IMR-90 (cell line): ENCODE results near the gene ADCY5. TPM values are rescaled to one million over a fixed set of nuclear protein-coding genes. Genes with fewer than 3 reads are reported as not detected.

Experiments used
- ATAC-seq: fragments of 200-7000 bp; cut with Tn5 transposase; 2 replicates; pipeline ENCODE4 v1.9.1; 2020; ENCODE audit warnings: low read depth, mild to moderate bottlenecking, moderate library complexity
- BruUV-seq: library from RNA; stranded (reverse); fragments of 400-500 nt; replicated peaks from 2 replicates; lab custom pipeline; 2021; lab: Mats Ljungman, UMichigan
- CTCF ChIA-PET: fragments of 300-600 bp; formaldehyde crosslinking; extraction: SDS; loops from one replicate; lab custom pipeline; 2021; ENCODE audit warnings: antibody characterized with exemption; lab: Yijun Ruan, JAX
- POLR2A ChIA-PET: fragments of 300-600 bp; sonication (Branson Sonifier 250); formaldehyde crosslinking; loops from one replicate; lab custom pipeline; 2022; ENCODE audit warnings: antibody characterized with exemption; ENCODE audit not compliant: unreplicated experiment; lab: Charles Lee
- DNase-seq: peaks from one replicate; pipeline ENCODE4 v3.0.0; 2013
- H2AFZ ChIP-seq: replicated peaks from 2 replicates; pipeline ENCODE3; 2013; ENCODE audit warnings: low read length, mild to moderate bottlenecking; ENCODE audit not compliant: poor library complexity
- H2AK5ac ChIP-seq: 2 replicates; pipeline ENCODE4 v1.6.1; 2013; ENCODE audit warnings: low read depth, low read length, inconsistent platforms
- H2AK9ac ChIP-seq: replicated peaks from 2 replicates; pipeline ENCODE3; 2013; ENCODE audit warnings: mild to moderate bottlenecking, low read depth, low read length, moderate library complexity; ENCODE audit not compliant: poor library complexity
- H2BK120ac ChIP-seq: 2 replicates; pipeline ENCODE4 v1.6.1; 2013; ENCODE audit warnings: low read depth, low read length, inconsistent platforms
- H2BK15ac ChIP-seq: 3 replicates; pipeline ENCODE4 v1.6.1; 2013; ENCODE audit warnings: low read depth, low read length, inconsistent platforms
- H2BK20ac ChIP-seq: 2 replicates; pipeline ENCODE4 v1.6.1; 2013; ENCODE audit warnings: low read depth, mild to moderate bottlenecking, inconsistent platforms, low read length, moderate library complexity
- H2BK5ac ChIP-seq: 2 replicates; pipeline ENCODE4 v1.6.1; 2013; ENCODE audit warnings: mild to moderate bottlenecking, low read depth, low read length, inconsistent platforms; ENCODE audit not compliant: poor library complexity, severe bottlenecking
- H3K14ac ChIP-seq: replicated peaks from 2 replicates; pipeline ENCODE4 v1.6.1; 2013; ENCODE audit warnings: low read depth, low read length, inconsistent platforms
- H3K18ac ChIP-seq: 2 replicates; pipeline ENCODE4 v1.6.1; 2013; ENCODE audit warnings: low read depth, low read length, control low read depth
- H3K23ac ChIP-seq: 2 replicates; pipeline ENCODE4 v1.6.1; 2013; ENCODE audit warnings: low read depth, low read length, inconsistent platforms
- H3K27ac ChIP-seq: 2 replicates; pipeline ENCODE4 v1.5.1; 2013; ENCODE audit warnings: mild to moderate bottlenecking, control low read depth, low read length; ENCODE audit not compliant: insufficient read depth
- H3K27me3 ChIP-seq: 2 replicates; pipeline ENCODE4 v1.6.1; 2013; ENCODE audit warnings: low read length; ENCODE audit not compliant: control insufficient read depth, insufficient read depth
- H3K36me3 ChIP-seq: 2 replicates; pipeline ENCODE4 v1.6.1; 2013; ENCODE audit warnings: low read length, mixed read lengths; ENCODE audit not compliant: control insufficient read depth, insufficient read depth
- H3K4ac ChIP-seq: 2 replicates; pipeline ENCODE4 v1.6.1; 2013; ENCODE audit warnings: low read depth, low read length, inconsistent platforms
- H3K4me1 ChIP-seq: 2 replicates; pipeline ENCODE4 v1.6.1; 2013; ENCODE audit warnings: low read length, mixed read lengths; ENCODE audit not compliant: control insufficient read depth, insufficient read depth
- H3K4me2 ChIP-seq: 2 replicates; pipeline ENCODE4 v1.6.1; 2013; ENCODE audit warnings: low read depth, mild to moderate bottlenecking, control low read depth, low read length, moderate library complexity
- H3K4me3 ChIP-seq: 2 replicates; pipeline ENCODE4 v1.5.1; 2013; ENCODE audit warnings: low read depth, mild to moderate bottlenecking, control low read depth, low read length, moderate library complexity; ENCODE audit not compliant: insufficient read depth
- H3K56ac ChIP-seq: 2 replicates; pipeline ENCODE4 v1.6.1; 2013; ENCODE audit warnings: low read length, inconsistent platforms; ENCODE audit not compliant: insufficient read depth; ENCODE audit errors: extremely low read depth
- H3K79me1 ChIP-seq, 2 experiments: 2 replicates each; pipeline ENCODE4 v1.6.1; 2013; ENCODE audit warnings: low read length in 2 of 2, inconsistent platforms in 1 of 2, low read depth in 1 of 2
- H3K9ac ChIP-seq: 2 replicates; pipeline ENCODE4 v1.6.1; 2013; ENCODE audit warnings: low read depth, low read length, control low read depth
- H3K9me1 ChIP-seq: 2 replicates; pipeline ENCODE4 v1.6.1; 2013; ENCODE audit warnings: low read length, inconsistent platforms; ENCODE audit not compliant: insufficient read depth
- H3K9me3 ChIP-seq: 2 replicates; pipeline ENCODE4 v1.6.1; 2013; ENCODE audit warnings: low read length; ENCODE audit not compliant: control insufficient read depth, insufficient read depth
- H4K20me1 ChIP-seq: 2 replicates; pipeline ENCODE4 v1.6.1; 2013; ENCODE audit warnings: low read length, inconsistent platforms; ENCODE audit not compliant: insufficient read depth
- H4K5ac ChIP-seq: 2 replicates; pipeline ENCODE4 v1.6.1; 2013; ENCODE audit warnings: mild to moderate bottlenecking, low read depth, low read length, control low read depth
- H4K8ac ChIP-seq, 2 experiments: 2 replicates each; pipeline ENCODE4 v1.6.1; 2013; ENCODE audit warnings: low read depth in 2 of 2, low read length in 2 of 2, control low read depth in 1 of 2, inconsistent platforms in 1 of 2
- H4K91ac ChIP-seq: 2 replicates; pipeline ENCODE4 v1.6.1; 2013; ENCODE audit warnings: low read depth, low read length, inconsistent platforms; ENCODE audit not compliant: insufficient read depth
- BHLHE40 ChIP-seq: fragments of 150-350 bp; IDR thresholded peaks from 2 replicates; pipeline ENCODE4 v1.6.1; 2016; ENCODE audit warnings: mild to moderate bottlenecking, low read depth, low read length
- CEBPB ChIP-seq: IDR thresholded peaks from 2 replicates; pipeline ENCODE4 v1.6.1; 2012; ENCODE audit warnings: low read depth, low read length, improper control_type of control experiment
- FOS ChIP-seq: fragments of 150-350 bp; IDR thresholded peaks from 2 replicates; pipeline ENCODE4 v1.6.1; 2016; ENCODE audit warnings: low read depth, low read length
- MAZ ChIP-seq: IDR thresholded peaks from 2 replicates; pipeline ENCODE4 v1.6.1; 2012; ENCODE audit warnings: low read depth, mild to moderate bottlenecking, low read length, improper control_type of control experiment, moderate library complexity, borderline replicate concordance
- MXI1 ChIP-seq: IDR thresholded peaks from 2 replicates; pipeline ENCODE4 v1.6.1; 2012; ENCODE audit warnings: low read depth, mild to moderate bottlenecking, low read length, moderate library complexity, borderline replicate concordance
- RAD21 ChIP-seq: IDR thresholded peaks from 2 replicates; pipeline ENCODE4 v1.6.1; 2012; ENCODE audit warnings: low read length, improper control_type of control experiment
- SMC3 ChIP-seq: fragments of 150-350 bp; IDR thresholded peaks from 2 replicates; pipeline ENCODE4 v1.6.1; 2016; ENCODE audit warnings: low read depth, mild to moderate bottlenecking, antibody characterized with exemption, low read length, moderate library complexity
- WGBS, 2 experiments: methylation state at CpG; one replicate each; pipeline versions ENCODE4 v1.1.5 to v1.1.7; 2013; ENCODE audit warnings: missing lambda C conversion rate in 2 of 2; ENCODE audit not compliant: insufficient read length in 1 of 2; ENCODE audit errors: extremely low coverage in 2 of 2; 5-methylcytosine and 5-hydroxymethylcytosine counted together
- dilution Hi-C: fragments of 300-500 bp; cut with HindIII; formaldehyde crosslinking; loops from one replicate; pipeline ENCODE4 v1.14.3; 2018; ENCODE audit warnings: low sequenced_read_pairs; ENCODE audit not compliant: unreplicated experiment
- in situ Hi-C: fragments of 300-500 bp; cut with MboI; formaldehyde crosslinking; loops from 3 replicates; pipeline ENCODE4 v1.14.3; 2019; ENCODE audit warnings: low sequenced_read_pairs, inconsistent platforms, mixed read lengths
- intact Hi-C: fragments of 100-400 bp; cut with micrococcal nuclease; formaldehyde crosslinking; loops from 2 replicates; pipeline ENCODE4 v1.10.0; 2022
- polyA plus RNA-seq, 3 experiments: library from polyadenylated mRNA; depleted of rRNA; stranded (reverse); fragments of >200 nt; gene quantifications; 2 replicates each; pipeline ENCODE4 v1.2.3, GENCODE V29; 2012; ENCODE audit warnings: low replicate concordance in 1 of 3
- total RNA-seq: library from RNA; depleted of rRNA; stranded (reverse); fragments of >200 nt; gene quantifications from 2 replicates; pipeline ENCODE4 v1.2.3, GENCODE V29; 2012

ADCY5 gene
- total and polyA plus RNA-seq, 2 of the 4 experiments (the other 2 are of a cell fraction): 0.14 to 0.18 TPM

DNA sequence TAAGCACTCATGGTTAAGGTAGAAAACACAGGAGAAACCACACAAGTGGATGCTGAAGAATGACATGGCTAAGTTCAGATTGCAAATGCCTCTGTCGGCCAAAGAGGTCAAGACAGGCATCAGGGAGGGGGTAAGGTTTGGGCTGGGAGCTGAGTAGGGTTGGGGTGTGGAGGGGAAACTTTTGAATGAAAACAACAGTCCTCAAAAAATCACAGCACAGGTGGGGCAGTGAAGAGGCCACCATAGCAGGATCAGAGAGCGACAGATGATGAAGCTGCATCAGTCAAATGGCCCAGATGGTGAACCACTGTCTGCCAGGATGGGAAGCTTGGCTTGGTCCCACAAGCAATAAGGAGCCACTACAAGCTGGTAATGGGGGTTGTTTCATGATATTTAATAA, 74.9 kb downstream of the ADCY5 start:
- H3K9me1 ChIP-seq: no peaks in the 10 kb centered on the region
- no peak for TF ChIP-seq SMC3
- TF ChIP-seq FOS: no peak
- TF ChIP-seq MAZ: no peak
- no peak for TF ChIP-seq MXI1
- TF ChIP-seq RAD21: no peak
- TF ChIP-seq CEBPB: no peak
- TF ChIP-seq BHLHE40: no peak
- no CpG with 5 or more reads among the region's 2 CpGs for WGBS, 2 experiments
- H2AK5ac ChIP-seq: no peak overlapping the region
- intact Hi-C loops (no loop called here), dilution Hi-C loops (no loop called here), in situ Hi-C loops (no loop called here)
- no TSS peak for BruUV-seq
- no peak overlapping the region for H3K14ac ChIP-seq
- ChIA-PET POLR2A (no interaction called here), CTCF (no interaction called here)
- no peak overlapping the region for H3K18ac ChIP-seq
- H3K56ac ChIP-seq: no peak overlapping the region
- no peak overlapping the region for H2BK20ac ChIP-seq
- H4K8ac ChIP-seq: no peak overlapping the region
- no peaks in the 10 kb centered on the region for H4K20me1 ChIP-seq
- no peak overlapping the region for H2BK15ac ChIP-seq
- H3K9me3 ChIP-seq: peaks cover 4% of the 10 kb centered on the region; the same call in 1 of the 2 replicates
- H3K4me3 ChIP-seq: no peak overlapping the region
- no peak overlapping the region for H3K27ac ChIP-seq
- H3K4ac ChIP-seq: no peak overlapping the region
- DNase-seq (no peak), ATAC-seq (no peak)
- H4K91ac ChIP-seq: no peak overlapping the region
- no peaks in the 10 kb centered on the region for H3K79me1 ChIP-seq
- H3K9ac ChIP-seq: no peak overlapping the region
- peaks cover 80% of the 10 kb centered on the region for H3K27me3 ChIP-seq
- H2AFZ ChIP-seq: no peak overlapping the region
- no peak overlapping the region for H2AK9ac ChIP-seq
- H2BK120ac ChIP-seq: no peak overlapping the region
- no peak overlapping the region for H4K5ac ChIP-seq
- H3K36me3 ChIP-seq: no peaks in the 10 kb centered on the region
- no peaks in the 10 kb centered on the region for H3K4me1 ChIP-seq
- no peak overlapping the region for H3K4me2 ChIP-seq
- no peak overlapping the region for H3K23ac ChIP-seq
- no peak overlapping the region for H2BK5ac ChIP-seq
